GM12878 (cell line): ENCODE measurements around the gene CLNK. TPM values are rescaled to one million over a fixed set of nuclear protein-coding genes. Genes with fewer than 3 reads are reported as not detected.

Experiments used
- CBFB ChIP-seq: IDR thresholded peaks from 2 replicates; pipeline ENCODE4 v1.6.1; 2016; ENCODE audit warnings: antibody characterized with exemption, low read depth
- SREBF2 ChIP-seq: IDR thresholded peaks from 2 replicates; pipeline ENCODE4 v1.6.1; 2012; ENCODE audit warnings: mild to moderate bottlenecking, low read length
- ZSCAN29 ChIP-seq: fragments of 450-650 bp; IDR thresholded peaks from 2 replicates; pipeline ENCODE4 v1.6.1; 2017; ENCODE audit warnings: mild to moderate bottlenecking, moderate library complexity
- polyA plus RNA-seq, 11 experiments: library from polyadenylated mRNA; depleted of rRNA in 4 of 11; unstranded in 6 of 11; stranded (reverse) in 5 of 11; fragments of >200 nt; fragmentation: Nextera tagmentation in 4 of 11; fragmentation: Illumina TruSeq in 1 of 11; extraction: Ambion mirVana in 4 of 11; extraction: Trizol in 1 of 11; gene quantifications; 1 replicate in 1 of 11; 2 replicates in 10 of 11; pipeline versions ENCODE4 v1.2.1 to v1.2.3, GENCODE V29; 2011 to 2016; ENCODE audit warnings: inconsistent platforms in 2 of 11, missing spikeins in 2 of 11, low read depth in 1 of 11
- total RNA-seq, 4 experiments: library from RNA; depleted of rRNA in 3 of 4; stranded (reverse); fragments of >200 nt in 3 of 4; fragmentation: Illumina TruSeq in 1 of 4; extraction: Trizol in 1 of 4; gene quantifications; 2 replicates each; pipeline versions ENCODE4 v1.2.1 to v1.2.3, GENCODE V29; 2013 to 2021
- TF ChIP-seq, protein P1 (sequence below): IDR thresholded peaks from 2 replicates; pipeline ENCODE4 v1.6.1; 2012; ENCODE audit warnings: mild to moderate bottlenecking, low read depth, low read length
- TF ChIP-seq, protein P2 (sequence below): fragments of 450-650 bp; IDR thresholded peaks from 2 replicates; pipeline ENCODE4 v1.6.1; 2018; ENCODE audit warnings: mild to moderate bottlenecking, low read depth, moderate library complexity; ENCODE audit not compliant: partially characterized antibody
- TF ChIP-seq, protein P3 (sequence below): fragments of 450-650 bp; IDR thresholded peaks from 2 replicates; pipeline ENCODE4 v1.6.1; 2017; ENCODE audit warnings: borderline replicate concordance
- TF ChIP-seq, protein P4 (sequence below): fragments of 450-650 bp; IDR thresholded peaks from 2 replicates; pipeline ENCODE4 v1.6.1; 2017; ENCODE audit warnings: mild to moderate bottlenecking, low read depth, inconsistent platforms; ENCODE audit not compliant: poor library complexity, severe bottlenecking

CLNK gene
- total and polyA plus RNA-seq, 10 of the 15 experiments (the other 5 are each of a cell fraction or from before 2014, with no cell fraction given), result 2.1 to 14.3 (median 2.7) TPM

DNA sequence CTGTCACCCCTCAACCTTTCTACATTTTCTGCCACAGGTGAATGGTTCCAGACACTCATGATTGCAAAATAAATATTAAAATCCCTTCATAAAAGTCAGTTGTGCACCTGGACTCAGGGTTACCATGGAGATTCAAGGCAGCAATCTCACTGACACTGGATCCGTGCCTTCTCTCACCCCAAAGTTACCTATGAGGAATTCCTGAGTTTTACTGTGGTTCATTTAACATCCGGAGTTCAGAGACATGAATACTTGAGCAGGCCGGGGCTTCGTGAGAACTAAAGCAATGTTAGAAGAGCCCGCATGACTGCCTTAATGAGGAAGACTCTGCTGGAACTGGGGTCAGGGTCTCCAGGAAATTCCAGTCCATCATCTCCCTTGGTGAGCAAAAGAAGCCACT lies 12.5 kb upstream of the CLNK start (continued):
- TF ChIP-seq, protein P1, sequence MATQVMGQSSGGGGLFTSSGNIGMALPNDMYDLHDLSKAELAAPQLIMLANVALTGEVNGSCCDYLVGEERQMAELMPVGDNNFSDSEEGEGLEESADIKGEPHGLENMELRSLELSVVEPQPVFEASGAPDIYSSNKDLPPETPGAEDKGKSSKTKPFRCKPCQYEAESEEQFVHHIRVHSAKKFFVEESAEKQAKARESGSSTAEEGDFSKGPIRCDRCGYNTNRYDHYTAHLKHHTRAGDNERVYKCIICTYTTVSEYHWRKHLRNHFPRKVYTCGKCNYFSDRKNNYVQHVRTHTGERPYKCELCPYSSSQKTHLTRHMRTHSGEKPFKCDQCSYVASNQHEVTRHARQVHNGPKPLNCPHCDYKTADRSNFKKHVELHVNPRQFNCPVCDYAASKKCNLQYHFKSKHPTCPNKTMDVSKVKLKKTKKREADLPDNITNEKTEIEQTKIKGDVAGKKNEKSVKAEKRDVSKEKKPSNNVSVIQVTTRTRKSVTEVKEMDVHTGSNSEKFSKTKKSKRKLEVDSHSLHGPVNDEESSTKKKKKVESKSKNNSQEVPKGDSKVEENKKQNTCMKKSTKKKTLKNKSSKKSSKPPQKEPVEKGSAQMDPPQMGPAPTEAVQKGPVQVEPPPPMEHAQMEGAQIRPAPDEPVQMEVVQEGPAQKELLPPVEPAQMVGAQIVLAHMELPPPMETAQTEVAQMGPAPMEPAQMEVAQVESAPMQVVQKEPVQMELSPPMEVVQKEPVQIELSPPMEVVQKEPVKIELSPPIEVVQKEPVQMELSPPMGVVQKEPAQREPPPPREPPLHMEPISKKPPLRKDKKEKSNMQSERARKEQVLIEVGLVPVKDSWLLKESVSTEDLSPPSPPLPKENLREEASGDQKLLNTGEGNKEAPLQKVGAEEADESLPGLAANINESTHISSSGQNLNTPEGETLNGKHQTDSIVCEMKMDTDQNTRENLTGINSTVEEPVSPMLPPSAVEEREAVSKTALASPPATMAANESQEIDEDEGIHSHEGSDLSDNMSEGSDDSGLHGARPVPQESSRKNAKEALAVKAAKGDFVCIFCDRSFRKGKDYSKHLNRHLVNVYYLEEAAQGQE, result no peak
- TF ChIP-seq CBFB (no peak), SREBF2 (no peak), ZSCAN29 (no peak)
- TF ChIP-seq, protein P2, sequence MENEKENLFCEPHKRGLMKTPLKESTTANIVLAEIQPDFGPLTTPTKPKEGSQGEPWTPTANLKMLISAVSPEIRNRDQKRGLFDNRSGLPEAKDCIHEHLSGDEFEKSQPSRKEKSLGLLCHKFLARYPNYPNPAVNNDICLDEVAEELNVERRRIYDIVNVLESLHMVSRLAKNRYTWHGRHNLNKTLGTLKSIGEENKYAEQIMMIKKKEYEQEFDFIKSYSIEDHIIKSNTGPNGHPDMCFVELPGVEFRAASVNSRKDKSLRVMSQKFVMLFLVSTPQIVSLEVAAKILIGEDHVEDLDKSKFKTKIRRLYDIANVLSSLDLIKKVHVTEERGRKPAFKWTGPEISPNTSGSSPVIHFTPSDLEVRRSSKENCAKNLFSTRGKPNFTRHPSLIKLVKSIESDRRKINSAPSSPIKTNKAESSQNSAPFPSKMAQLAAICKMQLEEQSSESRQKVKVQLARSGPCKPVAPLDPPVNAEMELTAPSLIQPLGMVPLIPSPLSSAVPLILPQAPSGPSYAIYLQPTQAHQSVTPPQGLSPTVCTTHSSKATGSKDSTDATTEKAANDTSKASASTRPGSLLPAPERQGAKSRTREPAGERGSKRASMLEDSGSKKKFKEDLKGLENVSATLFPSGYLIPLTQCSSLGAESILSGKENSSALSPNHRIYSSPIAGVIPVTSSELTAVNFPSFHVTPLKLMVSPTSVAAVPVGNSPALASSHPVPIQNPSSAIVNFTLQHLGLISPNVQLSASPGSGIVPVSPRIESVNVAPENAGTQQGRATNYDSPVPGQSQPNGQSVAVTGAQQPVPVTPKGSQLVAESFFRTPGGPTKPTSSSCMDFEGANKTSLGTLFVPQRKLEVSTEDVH, result no peak
- TF ChIP-seq, protein P3, sequence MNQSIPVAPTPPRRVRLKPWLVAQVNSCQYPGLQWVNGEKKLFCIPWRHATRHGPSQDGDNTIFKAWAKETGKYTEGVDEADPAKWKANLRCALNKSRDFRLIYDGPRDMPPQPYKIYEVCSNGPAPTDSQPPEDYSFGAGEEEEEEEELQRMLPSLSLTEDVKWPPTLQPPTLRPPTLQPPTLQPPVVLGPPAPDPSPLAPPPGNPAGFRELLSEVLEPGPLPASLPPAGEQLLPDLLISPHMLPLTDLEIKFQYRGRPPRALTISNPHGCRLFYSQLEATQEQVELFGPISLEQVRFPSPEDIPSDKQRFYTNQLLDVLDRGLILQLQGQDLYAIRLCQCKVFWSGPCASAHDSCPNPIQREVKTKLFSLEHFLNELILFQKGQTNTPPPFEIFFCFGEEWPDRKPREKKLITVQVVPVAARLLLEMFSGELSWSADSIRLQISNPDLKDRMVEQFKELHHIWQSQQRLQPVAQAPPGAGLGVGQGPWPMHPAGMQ, result no peak
- TF ChIP-seq, protein P4, sequence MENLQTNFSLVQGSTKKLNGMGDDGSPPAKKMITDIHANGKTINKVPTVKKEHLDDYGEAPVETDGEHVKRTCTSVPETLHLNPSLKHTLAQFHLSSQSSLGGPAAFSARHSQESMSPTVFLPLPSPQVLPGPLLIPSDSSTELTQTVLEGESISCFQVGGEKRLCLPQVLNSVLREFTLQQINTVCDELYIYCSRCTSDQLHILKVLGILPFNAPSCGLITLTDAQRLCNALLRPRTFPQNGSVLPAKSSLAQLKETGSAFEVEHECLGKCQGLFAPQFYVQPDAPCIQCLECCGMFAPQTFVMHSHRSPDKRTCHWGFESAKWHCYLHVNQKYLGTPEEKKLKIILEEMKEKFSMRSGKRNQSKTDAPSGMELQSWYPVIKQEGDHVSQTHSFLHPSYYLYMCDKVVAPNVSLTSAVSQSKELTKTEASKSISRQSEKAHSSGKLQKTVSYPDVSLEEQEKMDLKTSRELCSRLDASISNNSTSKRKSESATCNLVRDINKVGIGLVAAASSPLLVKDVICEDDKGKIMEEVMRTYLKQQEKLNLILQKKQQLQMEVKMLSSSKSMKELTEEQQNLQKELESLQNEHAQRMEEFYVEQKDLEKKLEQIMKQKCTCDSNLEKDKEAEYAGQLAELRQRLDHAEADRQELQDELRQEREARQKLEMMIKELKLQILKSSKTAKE, result no peak
- TF ChIP-seq, all 136 proteins: peak for 0
